SK-N-SH (cell line): ENCODE data around the gene FAM20C.

Experiments
- CTCF ChIP-seq: fragments of 200-600 bp; sonication (generic); IDR thresholded peaks from 2 replicates; pipeline ENCODE4 v1.6.1; 2017; ENCODE audit warnings: antibody characterized with exemption, mild to moderate bottlenecking, moderate library complexity
- EP300 ChIP-seq, 2 experiments: IDR thresholded peaks; 2 replicates each; pipeline versions ENCODE4 v1.4.0 to v1.6.1; 2012; ENCODE audit warnings: borderline replicate concordance in 1 of 2, low read depth in 1 of 2, low read length in 1 of 2
- NFIC ChIP-seq: IDR thresholded peaks from 2 replicates; pipeline ENCODE4 v1.4.0; 2012; ENCODE audit warnings: borderline replicate concordance
- POLR2AphosphoS5 ChIP-seq: IDR thresholded peaks from 2 replicates; pipeline ENCODE4 v1.6.1; 2012; ENCODE audit warnings: low read depth, low read length
- REST ChIP-seq: IDR thresholded peaks from 2 replicates; pipeline ENCODE4 v1.6.1; 2012; ENCODE audit warnings: mild to moderate bottlenecking, low read depth, low read length, moderate library complexity
- SIN3A ChIP-seq: IDR thresholded peaks from 2 replicates; pipeline ENCODE4 v1.6.1; 2012; ENCODE audit warnings: low read depth, mild to moderate bottlenecking, low read length, moderate library complexity, borderline replicate concordance
- TF ChIP-seq, protein P1 (sequence below): fragments of 150-350 bp; IDR thresholded peaks from 2 replicates; pipeline ENCODE4 v1.6.1; 2017; ENCODE audit warnings: antibody characterized with exemption, low read length, low read depth, borderline replicate concordance

DNA sequence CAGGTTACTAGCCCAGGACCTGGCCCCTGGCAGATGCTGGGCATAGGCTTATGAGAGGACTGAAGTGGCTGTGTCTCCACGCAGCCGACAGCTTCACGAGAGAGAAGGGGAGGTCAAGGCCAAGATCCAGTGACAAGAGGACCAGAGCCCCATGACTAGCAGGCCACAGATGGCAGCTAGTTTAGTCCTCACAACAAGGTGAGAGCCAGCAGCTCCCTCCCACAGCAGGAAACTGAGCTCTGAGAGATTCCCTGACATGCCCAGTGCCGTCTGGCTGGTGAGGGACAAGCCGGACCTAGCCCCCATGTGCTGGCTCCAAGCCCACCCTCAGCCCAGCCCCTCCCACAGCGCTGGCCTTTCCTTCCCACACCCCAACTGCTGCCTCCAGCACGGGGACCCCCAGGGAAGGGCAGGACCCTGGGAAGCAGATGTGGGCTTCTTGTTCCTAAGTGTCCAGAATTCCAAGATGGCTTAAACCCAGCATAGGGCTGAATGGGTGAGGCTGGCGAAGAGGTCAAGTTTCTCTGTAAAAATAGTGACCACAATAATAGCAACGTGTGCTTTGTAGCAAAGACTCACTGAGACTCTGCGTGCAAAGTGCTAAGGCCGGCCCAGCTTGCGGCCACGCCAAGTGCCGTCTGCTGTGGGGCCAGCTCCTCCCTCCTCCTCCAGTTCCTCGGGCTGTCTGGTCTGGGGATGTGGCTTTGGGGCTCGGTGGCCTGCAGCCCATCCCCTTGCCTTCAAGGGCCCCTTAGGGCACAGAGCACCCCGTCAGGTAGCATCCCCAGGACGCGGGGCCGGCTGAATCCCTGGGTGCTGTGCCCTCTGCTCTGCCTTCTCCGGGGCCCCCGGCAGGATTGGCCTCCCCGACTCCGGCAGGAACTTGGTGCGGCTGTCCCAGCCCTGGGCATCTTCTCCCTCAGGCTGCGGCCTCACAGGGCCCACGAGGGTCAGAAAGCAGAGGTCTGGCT, 7.8 kb upstream of the FAM20C start:
- TF ChIP-seq SIN3A (no peak), REST (no peak), CTCF (no peak), POLR2AphosphoS5 (no peak), EP300 (IDR thresholded peaks at IDR 0.05; ENCODE audit: borderline replicate concordance in 1 of 2, low read depth in 1 of 2, low read length in 1 of 2) (no peak), NFIC (no peak)
- TF ChIP-seq, protein P1, sequence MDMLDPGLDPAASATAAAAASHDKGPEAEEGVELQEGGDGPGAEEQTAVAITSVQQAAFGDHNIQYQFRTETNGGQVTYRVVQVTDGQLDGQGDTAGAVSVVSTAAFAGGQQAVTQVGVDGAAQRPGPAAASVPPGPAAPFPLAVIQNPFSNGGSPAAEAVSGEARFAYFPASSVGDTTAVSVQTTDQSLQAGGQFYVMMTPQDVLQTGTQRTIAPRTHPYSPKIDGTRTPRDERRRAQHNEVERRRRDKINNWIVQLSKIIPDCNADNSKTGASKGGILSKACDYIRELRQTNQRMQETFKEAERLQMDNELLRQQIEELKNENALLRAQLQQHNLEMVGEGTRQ, result no peak
